ENCODE results near the gene FAXC. TPM values are rescaled to one million over a fixed set of nuclear protein-coding genes. Genes with fewer than 3 reads are reported as not detected.

The FAXC gene
- total RNA-seq, 1 donor from 2014 or later = not detected

GRCh38 chr6:99333068-99333467 is 16.4 kb downstream of the FAXC start:
- intact Hi-C loops (cut with micrococcal nuclease) = no loop called here
- Mint-ChIP-seq H3K36me3 (ENCODE audit: low read depth) (no peaks in the 10 kb centered on the region), H3K27me3 (ENCODE audit: insufficient read depth) (peaks cover 25% of the 10 kb centered on the region)

GRCh38 chr6:99331531-99331930 is 17.9 kb downstream of the FAXC start:
- H3K27me3 Mint-ChIP-seq (ENCODE audit: insufficient read depth) = peaks cover 16% of the 10 kb centered on the region
- DNase-seq (ENCODE audit: low spot score) = no peak
- intact Hi-C loops (cut with micrococcal nuclease) = loop anchor here (2.0 kb wide), 1 partner anchor 33 kb away; no protein-coding TSS in a partner anchor
- H3K27ac Mint-ChIP-seq = no peak overlapping the region
- H3K9me3 Mint-ChIP-seq = no peaks in the 10 kb centered on the region
- no peak overlapping the region for H3K4me3 Mint-ChIP-seq
- H3K36me3 Mint-ChIP-seq (ENCODE audit: low read depth) = no peaks in the 10 kb centered on the region
- H3K4me1 Mint-ChIP-seq (ENCODE audit: low read depth) = peaks cover 11% of the 10 kb centered on the region

More at GRCh38 chr6:99333068-99333467, 16.4 kb downstream of the FAXC start:
- Mint-ChIP-seq H3K27ac (no peak overlapping the region), H3K9me3 (no peaks in the 10 kb centered on the region), H3K4me3 (no peak overlapping the region), H3K4me1 (ENCODE audit: low read depth) (peaks cover 11% of the 10 kb centered on the region)
- no peak for DNase-seq (ENCODE audit: low spot score)

GRCh38 chr6:99330159-99330558 is 19.3 kb downstream of the FAXC start:
- no peaks in the 10 kb centered on the region for H3K9me3 Mint-ChIP-seq
- no peak overlapping the region for H3K4me3 Mint-ChIP-seq

GRCh38 chr6:99324996-99325395 is 24.5 kb downstream of the FAXC start:
- no peak for DNase-seq (ENCODE audit: low spot score)
- intact Hi-C loops (cut with micrococcal nuclease) = no loop called here
- H3K4me1 Mint-ChIP-seq (ENCODE audit: low read depth) = peaks cover 2% of the 10 kb centered on the region
- no peak overlapping the region for H3K4me3 Mint-ChIP-seq
- H3K36me3 Mint-ChIP-seq (ENCODE audit: low read depth) = no peaks in the 10 kb centered on the region
- H3K27me3 Mint-ChIP-seq (ENCODE audit: insufficient read depth) = peaks cover 7% of the 10 kb centered on the region
- H3K9me3 Mint-ChIP-seq = no peaks in the 10 kb centered on the region
- no peak overlapping the region for H3K27ac Mint-ChIP-seq

More at GRCh38 chr6:99330159-99330558, 19.3 kb downstream of the FAXC start:
- no peaks in the 10 kb centered on the region for H3K36me3 Mint-ChIP-seq (ENCODE audit: low read depth)
- H3K4me1 Mint-ChIP-seq (ENCODE audit: low read depth) = peaks cover 11% of the 10 kb centered on the region
- peaks cover 10% of the 10 kb centered on the region for H3K27me3 Mint-ChIP-seq (ENCODE audit: insufficient read depth)
- peak; percentile 38 for DNase-seq (ENCODE audit: low spot score)
- intact Hi-C loops (cut with micrococcal nuclease) = loop anchor here (1.0 to 2.0 kb wide), 4 partner anchors 35 to 416 kb away; partner anchors contain the start of gene PNISR
- H3K27ac Mint-ChIP-seq = no peak overlapping the region

GRCh38 chr6:99318566-99318965 is 30.9 kb downstream of the FAXC start:
- Mint-ChIP-seq H3K9me3 (no peaks in the 10 kb centered on the region), H3K36me3 (ENCODE audit: low read depth) (no peaks in the 10 kb centered on the region), H3K27ac (no peak overlapping the region), H3K4me1 (ENCODE audit: low read depth) (no peaks in the 10 kb centered on the region), H3K4me3 (no peak overlapping the region), H3K27me3 (ENCODE audit: insufficient read depth) (peaks cover 2% of the 10 kb centered on the region)
- intact Hi-C loops (cut with micrococcal nuclease) = no loop called here
- no peak for DNase-seq (ENCODE audit: low spot score)

- Mint-ChIP-seq H3K36me3 (ENCODE audit: low read depth) (no peaks in the 10 kb centered on the region), H3K4me3 (no peak overlapping the region), H3K4me1 (ENCODE audit: low read depth) (no peaks in the 10 kb centered on the region), H3K27ac (no peak overlapping the region), H3K9me3 (no peaks in the 10 kb centered on the region), H3K27me3 (ENCODE audit: insufficient read depth) (peaks cover 2% of the 10 kb centered on the region)
- intact Hi-C loops (cut with micrococcal nuclease) = no loop called here
- no peak for DNase-seq (ENCODE audit: low spot score)
Measured at GRCh38 chr6:99312354-99312753, 37.1 kb downstream of the FAXC start.

- no peak overlapping the region for H3K4me3 Mint-ChIP-seq
- no peaks in the 10 kb centered on the region for H3K4me1 Mint-ChIP-seq (ENCODE audit: low read depth)
- no peak for DNase-seq (ENCODE audit: low spot score)
- no peak overlapping the region for H3K27ac Mint-ChIP-seq
- intact Hi-C loops (cut with micrococcal nuclease) = no loop called here
- H3K9me3 Mint-ChIP-seq = no peaks in the 10 kb centered on the region
- H3K27me3 Mint-ChIP-seq (ENCODE audit: insufficient read depth) = peaks cover 6% of the 10 kb centered on the region
- no peaks in the 10 kb centered on the region for H3K36me3 Mint-ChIP-seq (ENCODE audit: low read depth)
Measured at GRCh38 chr6:99310553-99310952, 38.9 kb downstream of the FAXC start.

- no peak overlapping the region for H3K27ac Mint-ChIP-seq
- H3K4me3 Mint-ChIP-seq = no peak overlapping the region
- no peaks in the 10 kb centered on the region for H3K9me3 Mint-ChIP-seq
- H3K27me3 Mint-ChIP-seq (ENCODE audit: insufficient read depth) = peaks cover 5% of the 10 kb centered on the region
- H3K4me1 Mint-ChIP-seq (ENCODE audit: low read depth) = no peaks in the 10 kb centered on the region
- no peak for DNase-seq (ENCODE audit: low spot score)
- no peaks in the 10 kb centered on the region for H3K36me3 Mint-ChIP-seq (ENCODE audit: low read depth)
- intact Hi-C loops (cut with micrococcal nuclease) = no loop called here
Measured at GRCh38 chr6:99309557-99309956, 39.9 kb downstream of the FAXC start.

GRCh38 chr6:99308788-99309187 is 40.7 kb downstream of the FAXC start:
- Mint-ChIP-seq H3K27me3 (ENCODE audit: insufficient read depth) (peaks cover 3% of the 10 kb centered on the region), H3K9me3 (no peaks in the 10 kb centered on the region), H3K27ac (no peak overlapping the region), H3K4me1 (ENCODE audit: low read depth) (no peaks in the 10 kb centered on the region), H3K36me3 (ENCODE audit: low read depth) (no peaks in the 10 kb centered on the region), H3K4me3 (no peak overlapping the region)
- intact Hi-C loops (cut with micrococcal nuclease) = no loop called here
- no peak for DNase-seq (ENCODE audit: low spot score)

- no peak overlapping the region for H3K27ac Mint-ChIP-seq
- DNase-seq (ENCODE audit: low spot score) = no peak
- H3K9me3 Mint-ChIP-seq = no peaks in the 10 kb centered on the region
- H3K4me1 Mint-ChIP-seq (ENCODE audit: low read depth) = no peaks in the 10 kb centered on the region
- H3K27me3 Mint-ChIP-seq (ENCODE audit: insufficient read depth) = peaks cover 3% of the 10 kb centered on the region
- no peaks in the 10 kb centered on the region for H3K36me3 Mint-ChIP-seq (ENCODE audit: low read depth)
- H3K4me3 Mint-ChIP-seq = no peak overlapping the region
- intact Hi-C loops (cut with micrococcal nuclease) = no loop called here
Measured at GRCh38 chr6:99307295-99307907, 42.1 kb downstream of the FAXC start.

GRCh38 chr6:99306341-99306740 is 43.1 kb downstream of the FAXC start:
- H3K4me3 Mint-ChIP-seq = no peak overlapping the region
- no peak for DNase-seq (ENCODE audit: low spot score)
- H3K9me3 Mint-ChIP-seq = no peaks in the 10 kb centered on the region
- H3K27me3 Mint-ChIP-seq (ENCODE audit: insufficient read depth) = peaks cover 3% of the 10 kb centered on the region
- intact Hi-C loops (cut with micrococcal nuclease) = no loop called here
- H3K4me1 Mint-ChIP-seq (ENCODE audit: low read depth) = no peaks in the 10 kb centered on the region
- no peak overlapping the region for H3K27ac Mint-ChIP-seq
- no peaks in the 10 kb centered on the region for H3K36me3 Mint-ChIP-seq (ENCODE audit: low read depth)

GRCh38 chr6:99305021-99305554 is 44.4 kb downstream of the FAXC start:
- no peak for DNase-seq (ENCODE audit: low spot score)
- Mint-ChIP-seq H3K4me1 (ENCODE audit: low read depth) (no peaks in the 10 kb centered on the region), H3K27ac (no peak overlapping the region), H3K36me3 (ENCODE audit: low read depth) (no peaks in the 10 kb centered on the region), H3K4me3 (no peak overlapping the region), H3K9me3 (no peaks in the 10 kb centered on the region), H3K27me3 (ENCODE audit: insufficient read depth) (peaks cover 5% of the 10 kb centered on the region)
- intact Hi-C loops (cut with micrococcal nuclease) = no loop called here

GRCh38 chr6:99297415-99297814 is 52.1 kb downstream of the FAXC start:
- Mint-ChIP-seq H3K27ac (no peak overlapping the region), H3K4me1 (ENCODE audit: low read depth) (no peaks in the 10 kb centered on the region), H3K9me3 (no peaks in the 10 kb centered on the region), H3K4me3 (no peak overlapping the region), H3K27me3 (ENCODE audit: insufficient read depth) (peaks cover 12% of the 10 kb centered on the region), H3K36me3 (ENCODE audit: low read depth) (no peaks in the 10 kb centered on the region)
- DNase-seq (ENCODE audit: low spot score) = no peak
- intact Hi-C loops (cut with micrococcal nuclease) = no loop called here
